ENCODE results near the gene PCMT1. TPM values are rescaled to one million over a fixed set of nuclear protein-coding genes. Genes with fewer than 3 reads are reported as not detected.

Gene PCMT1
- total and polyA plus RNA-seq, 2 of the 13 experiments (the other 11 are each of a cell fraction or from before 2014, with no cell fraction given) = 112 to 169 TPM

GRCh38 chr6:149840345-149841075 is 91.0 kb downstream of the PCMT1 start (continued):
- TF ChIP-seq ZNF691 (CRISPR knock-in tag; IDR thresholded peaks at IDR 0.05; ENCODE audit: borderline replicate concordance, low read depth) = peak; percentile 64; the same call in 1 of the 2 replicates
- peak; percentile 63; the same call in 1 of the 2 replicates for TF ChIP-seq NRL (CRISPR knock-in tag; IDR thresholded peaks at IDR 0.05; ENCODE audit: borderline replicate concordance)
- TF ChIP-seq SNAPC5 (CRISPR knock-in tag; IDR thresholded peaks at IDR 0.05; ENCODE audit: borderline replicate concordance) = no peak
- no peak for TF ChIP-seq PAXIP1 (CRISPR knock-in tag; conservative IDR thresholded peaks at IDR 0.05)
- TF ChIP-seq TGIF2 (CRISPR knock-in tag; IDR thresholded peaks at IDR 0.05) = 0 out of 2 replicates have a peak, but pooled peaks have one; percentile 40
- peak; percentile 8; the same call in 1 of the 2 replicates for TF ChIP-seq ZSCAN21 (CRISPR knock-in tag; IDR thresholded peaks at IDR 0.05; ENCODE audit: borderline replicate concordance)
- TF ChIP-seq ZEB1 (IDR thresholded peaks at IDR 0.05; ENCODE audit: insufficient replicate concordance, low read depth) = peak; percentile 55
- peak; percentile 15; the same call in 1 of the 2 replicates for TF ChIP-seq ZFX (CRISPR knock-in tag; IDR thresholded peaks at IDR 0.05; ENCODE audit: low read depth)
- peak; percentile 54; the same call in 1 of the 2 replicates for TF ChIP-seq ZNF331 (CRISPR knock-in tag; IDR thresholded peaks at IDR 0.05)
- peak; percentile 47; the same call in 1 of the 2 replicates for TF ChIP-seq RXRB (CRISPR knock-in tag; IDR thresholded peaks at IDR 0.05; ENCODE audit: borderline replicate concordance)
- TF ChIP-seq ZNF251 (CRISPR knock-in tag; IDR thresholded peaks at IDR 0.05) = peak; percentile 67; the same call in 1 of the 2 replicates
- TF ChIP-seq SETDB1 (CRISPR knock-in tag; IDR thresholded peaks at IDR 0.05; ENCODE audit: borderline replicate concordance) = no peak
- peak; percentile 56 for TF ChIP-seq ZNF263 (CRISPR knock-in tag; IDR thresholded peaks at IDR 0.05)
- peak; percentile 74 to 85; a peak in 3 of 4 replicates for TF ChIP-seq HMGXB4 (CRISPR knock-in tag; IDR thresholded peaks at IDR 0.05; ENCODE audit: borderline replicate concordance in 1 of 2, low read depth in 1 of 2)
- peak; percentile 63; the same call in 1 of the 2 replicates for TF ChIP-seq ZSCAN29 (CRISPR knock-in tag; conservative IDR thresholded peaks at IDR 0.05)
- TF ChIP-seq AHR (CRISPR knock-in tag; IDR thresholded peaks at IDR 0.05) = no peak
- TF ChIP-seq NCOR1 (IDR thresholded peaks at IDR 0.05; ENCODE audit: borderline replicate concordance, low read length) = no peak
- TF ChIP-seq ZNF230 (CRISPR knock-in tag; IDR thresholded peaks at IDR 0.05) = peak; percentile 21; the same call in 1 of the 2 replicates
- peak; percentile 55 for TF ChIP-seq FOXA3 (CRISPR knock-in tag; IDR thresholded peaks at IDR 0.05)
- TF ChIP-seq ZNF335 (CRISPR knock-in tag; IDR thresholded peaks at IDR 0.05) = 0 out of 2 replicates have a peak, but pooled peaks have one; percentile 34
- peak; percentile 88; the same call in 1 of the 2 replicates for TF ChIP-seq ERF (CRISPR knock-in tag; IDR thresholded peaks at IDR 0.05)
